ENCODE results near the gene PARP9. TPM values are rescaled to one million over a fixed set of nuclear protein-coding genes. Genes with fewer than 3 reads are reported as not detected.
"Not testable (repeated sequence)": the region's sequence is repeated elsewhere in the genome, so short reads cannot be mapped to it uniquely, and the experiment has no call there.

PARP9 gene
- total RNA-seq, 1 donor from 2014 or later = 45.0 TPM

DNA sequence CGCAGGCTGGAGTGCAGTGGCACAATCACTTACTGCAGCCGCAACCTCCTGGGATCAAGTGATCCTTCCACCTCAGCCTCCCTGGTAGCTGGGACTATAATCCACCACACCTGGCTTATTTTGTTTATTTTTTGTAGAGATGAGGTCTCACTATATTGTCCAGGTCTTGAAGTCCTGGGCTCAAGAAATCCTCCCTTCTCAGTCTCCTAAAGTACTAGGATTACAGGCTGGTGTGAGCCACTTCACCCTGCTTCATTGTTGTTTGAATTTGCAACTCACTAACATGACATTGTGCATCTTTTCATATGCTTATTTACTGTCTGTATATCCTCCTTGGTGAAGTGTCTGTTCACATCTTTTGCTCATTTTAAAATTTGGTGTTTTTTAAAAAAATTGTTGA, 23.5 kb upstream of the PARP9 start:
- no peak for DNase-seq (ENCODE audit: low spot score)
- no peak overlapping the region for H3K27ac Mint-ChIP-seq
- H3K4me3 Mint-ChIP-seq = no peak overlapping the region
- H3K36me3 Mint-ChIP-seq (ENCODE audit: low read depth) = peaks cover 27% of the 10 kb centered on the region
- peaks cover 20% of the 10 kb centered on the region for H3K9me3 Mint-ChIP-seq
- H3K27me3 Mint-ChIP-seq (ENCODE audit: insufficient read depth) = no peaks in the 10 kb centered on the region
- H3K4me1 Mint-ChIP-seq (ENCODE audit: low read depth) = peaks cover 22% of the 10 kb centered on the region
- intact Hi-C loops (cut with micrococcal nuclease) = no loop called here

DNA sequence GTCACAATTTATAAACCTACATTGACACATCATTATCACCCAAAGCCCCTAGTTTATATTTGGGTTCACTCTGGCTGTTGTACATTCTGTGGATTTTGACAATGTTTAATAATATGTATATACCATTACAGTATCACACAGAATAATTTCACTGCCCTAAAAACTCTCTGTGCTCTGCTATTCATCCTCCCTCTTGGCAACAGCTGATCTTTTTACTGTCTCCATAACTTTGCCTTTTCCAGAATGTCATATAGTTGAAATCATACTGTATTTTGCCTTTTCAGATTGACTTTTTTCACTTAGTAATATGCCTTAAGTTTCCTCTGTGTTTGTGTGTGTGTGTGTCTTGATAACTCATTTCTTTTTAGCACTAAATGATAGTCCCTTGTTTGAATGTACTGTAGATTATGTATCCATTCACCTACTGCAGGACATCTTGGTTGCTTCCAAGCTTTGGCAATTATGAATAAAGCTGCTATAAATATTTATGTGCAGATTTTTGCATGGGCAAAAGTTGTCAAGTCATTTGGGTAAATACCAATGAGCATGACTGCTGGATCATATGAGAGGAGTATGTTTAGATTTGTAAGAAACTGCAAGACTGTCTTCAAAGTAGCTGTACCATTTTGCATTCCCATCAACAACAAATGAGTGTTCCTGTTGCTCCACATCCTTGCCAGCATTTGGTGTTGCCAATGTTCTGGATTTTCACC, 22.8 kb upstream of the PARP9 start:
- Mint-ChIP-seq H3K27ac (no peak overlapping the region), H3K4me3 (no peak overlapping the region), H3K36me3 (ENCODE audit: low read depth) (peaks cover 34% of the 10 kb centered on the region), H3K27me3 (ENCODE audit: insufficient read depth) (no peaks in the 10 kb centered on the region), H3K9me3 (peaks cover 26% of the 10 kb centered on the region), H3K4me1 (ENCODE audit: low read depth) (peaks cover 22% of the 10 kb centered on the region)
- intact Hi-C loops (cut with micrococcal nuclease) = no loop called here
- DNase-seq (ENCODE audit: low spot score) = no peak

DNA sequence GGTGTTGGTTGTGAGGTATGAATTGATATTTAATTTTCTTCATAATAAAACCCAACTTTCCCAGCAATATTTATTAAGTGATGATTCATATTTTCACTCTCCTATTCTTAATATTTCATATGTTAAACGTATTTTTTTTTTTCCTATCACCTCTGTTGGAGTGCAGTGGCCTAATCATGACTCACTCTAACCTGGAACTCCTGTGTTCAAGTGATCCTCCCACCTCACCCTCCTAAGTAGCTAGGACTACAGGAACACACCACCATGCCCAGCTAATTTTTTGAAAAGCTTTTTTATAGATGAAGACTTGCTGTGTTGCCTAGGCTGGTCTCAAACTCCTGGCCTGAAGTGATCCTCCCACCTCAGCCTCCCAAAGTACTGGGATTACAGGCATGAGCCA, 22.0 kb upstream of the PARP9 start:
- H3K4me1 Mint-ChIP-seq (ENCODE audit: low read depth) = peaks cover 22% of the 10 kb centered on the region
- no peaks in the 10 kb centered on the region for H3K27me3 Mint-ChIP-seq (ENCODE audit: insufficient read depth)
- peaks cover 42% of the 10 kb centered on the region for H3K36me3 Mint-ChIP-seq (ENCODE audit: low read depth)
- no peak overlapping the region for H3K27ac Mint-ChIP-seq
- H3K4me3 Mint-ChIP-seq = no peak overlapping the region
- no peak for DNase-seq (ENCODE audit: low spot score)
- intact Hi-C loops (cut with micrococcal nuclease) = no loop called here
- H3K9me3 Mint-ChIP-seq = peaks cover 34% of the 10 kb centered on the region

DNA sequence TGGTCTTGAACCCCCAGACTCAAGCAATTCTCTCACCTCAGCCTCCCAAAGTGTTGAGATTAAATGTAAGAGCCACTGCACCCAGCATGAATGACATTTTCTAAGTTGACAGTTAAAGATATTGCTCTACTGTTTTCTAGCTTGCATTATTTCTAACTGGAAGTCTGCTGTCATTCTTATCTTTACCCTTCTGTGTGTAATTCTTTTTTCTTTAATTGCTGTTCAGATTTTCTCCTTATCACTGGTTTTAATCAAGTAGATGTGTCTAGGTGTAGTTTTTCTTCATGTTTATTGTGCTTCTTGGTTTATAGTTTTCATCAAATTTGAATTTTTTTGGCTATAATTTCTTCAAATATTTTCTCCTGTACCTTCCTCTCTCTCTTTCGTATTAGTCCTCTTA, 18.3 kb upstream of the PARP9 start:
- H3K9me3 Mint-ChIP-seq = peaks cover 38% of the 10 kb centered on the region
- intact Hi-C loops (cut with micrococcal nuclease) = no loop called here
- no peak for DNase-seq (ENCODE audit: low spot score)
- H3K27me3 Mint-ChIP-seq (ENCODE audit: insufficient read depth) = no peaks in the 10 kb centered on the region
- no peak overlapping the region for H3K27ac Mint-ChIP-seq
- peaks cover 47% of the 10 kb centered on the region for H3K36me3 Mint-ChIP-seq (ENCODE audit: low read depth)
- no peak overlapping the region for H3K4me3 Mint-ChIP-seq
- H3K4me1 Mint-ChIP-seq (ENCODE audit: low read depth) = peaks cover 42% of the 10 kb centered on the region

DNA sequence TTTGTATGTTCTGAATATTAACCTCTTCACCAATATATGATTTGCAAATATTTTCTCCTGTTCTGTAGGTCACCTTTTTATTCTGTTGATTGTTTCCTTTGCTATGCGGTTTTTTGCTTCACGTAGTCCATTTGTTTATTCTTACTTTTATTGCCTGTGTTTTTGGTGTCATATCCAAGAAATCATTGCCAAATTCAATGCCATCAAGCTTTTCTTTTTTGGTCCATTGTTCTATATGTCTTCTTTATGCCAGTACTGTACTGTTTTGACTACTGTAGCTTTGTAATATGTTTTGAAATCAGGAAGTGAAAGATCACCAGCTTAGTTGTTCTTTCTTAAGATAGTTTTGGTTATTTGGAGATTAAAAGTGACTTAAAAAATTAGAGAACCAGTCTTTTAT, 17.5 kb upstream of the PARP9 start:
- Mint-ChIP-seq H3K36me3 (ENCODE audit: low read depth) (peaks cover 45% of the 10 kb centered on the region), H3K27ac (no peak overlapping the region), H3K4me1 (ENCODE audit: low read depth) (peaks cover 48% of the 10 kb centered on the region), H3K27me3 (ENCODE audit: insufficient read depth) (no peaks in the 10 kb centered on the region), H3K4me3 (no peak overlapping the region), H3K9me3 (peaks cover 38% of the 10 kb centered on the region)
- intact Hi-C loops (cut with micrococcal nuclease) = no loop called here
- no peak for DNase-seq (ENCODE audit: low spot score)

DNA sequence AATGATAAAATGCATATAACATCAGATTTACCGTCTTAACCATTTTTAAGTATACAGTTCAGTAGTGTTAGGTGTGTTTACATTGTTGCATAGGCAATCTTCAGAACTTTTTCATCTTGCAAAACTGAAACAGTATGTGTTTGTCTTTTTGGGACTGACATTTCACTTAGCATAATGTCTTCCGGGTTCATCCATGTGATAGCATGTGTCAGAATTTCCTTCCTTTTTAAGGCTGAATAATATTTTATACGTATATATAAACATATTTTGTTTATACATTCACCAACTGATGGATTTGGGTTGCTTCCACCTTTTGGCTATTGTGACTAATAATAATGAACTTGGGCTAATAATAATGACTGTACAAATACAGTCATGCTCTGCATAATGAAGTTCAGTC, 16.4 kb upstream of the PARP9 start:
- Mint-ChIP-seq H3K27ac (no peak overlapping the region), H3K36me3 (ENCODE audit: low read depth) (peaks cover 42% of the 10 kb centered on the region), H3K9me3 (peaks cover 38% of the 10 kb centered on the region), H3K27me3 (ENCODE audit: insufficient read depth) (no peaks in the 10 kb centered on the region), H3K4me3 (no peak overlapping the region), H3K4me1 (ENCODE audit: low read depth) (peaks cover 51% of the 10 kb centered on the region)
- no peak for DNase-seq (ENCODE audit: low spot score)
- intact Hi-C loops (cut with micrococcal nuclease) = no loop called here

DNA sequence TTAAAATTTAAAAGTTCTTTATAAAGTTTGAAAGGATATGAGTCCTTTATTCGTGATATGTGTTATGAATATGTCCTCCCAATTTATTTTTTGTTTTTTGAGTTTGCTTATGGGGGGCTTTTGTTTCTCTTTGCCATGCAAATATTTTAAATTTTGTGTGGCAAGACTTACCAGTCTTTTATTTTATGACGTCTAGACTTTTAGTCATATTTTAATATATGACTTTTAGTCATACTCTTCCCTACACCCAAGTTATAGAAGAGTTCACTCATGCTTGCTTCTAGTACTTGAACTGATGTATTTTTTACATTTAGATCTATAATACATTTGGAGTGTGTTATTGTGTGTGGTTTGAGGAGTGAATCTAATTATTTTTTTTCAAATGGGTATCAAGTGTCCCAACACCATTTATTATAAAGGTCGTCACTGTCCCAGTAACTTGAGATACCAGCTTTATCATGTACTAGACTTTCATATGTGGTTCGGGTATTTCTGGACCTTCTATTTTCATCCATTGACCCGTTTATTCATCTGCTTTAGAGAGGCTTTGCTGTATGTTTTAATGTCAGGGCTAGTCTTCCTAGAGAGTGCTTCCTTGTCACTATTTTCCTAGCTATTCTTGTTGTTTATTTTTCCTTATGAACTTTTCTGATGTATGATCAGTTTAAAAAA, 14.1 kb upstream of the PARP9 start:
- peaks cover 53% of the 10 kb centered on the region for H3K4me1 Mint-ChIP-seq (ENCODE audit: low read depth)
- DNase-seq (ENCODE audit: low spot score) = no peak
- peak overlapping the region; percentile 99 for H3K4me3 Mint-ChIP-seq
- no peaks in the 10 kb centered on the region for H3K27me3 Mint-ChIP-seq (ENCODE audit: insufficient read depth)
- intact Hi-C loops (cut with micrococcal nuclease) = no loop called here
- H3K36me3 Mint-ChIP-seq (ENCODE audit: low read depth) = peaks cover 42% of the 10 kb centered on the region
- peak overlapping the region; percentile 98 for H3K27ac Mint-ChIP-seq
- H3K9me3 Mint-ChIP-seq = peaks cover 22% of the 10 kb centered on the region

DNA sequence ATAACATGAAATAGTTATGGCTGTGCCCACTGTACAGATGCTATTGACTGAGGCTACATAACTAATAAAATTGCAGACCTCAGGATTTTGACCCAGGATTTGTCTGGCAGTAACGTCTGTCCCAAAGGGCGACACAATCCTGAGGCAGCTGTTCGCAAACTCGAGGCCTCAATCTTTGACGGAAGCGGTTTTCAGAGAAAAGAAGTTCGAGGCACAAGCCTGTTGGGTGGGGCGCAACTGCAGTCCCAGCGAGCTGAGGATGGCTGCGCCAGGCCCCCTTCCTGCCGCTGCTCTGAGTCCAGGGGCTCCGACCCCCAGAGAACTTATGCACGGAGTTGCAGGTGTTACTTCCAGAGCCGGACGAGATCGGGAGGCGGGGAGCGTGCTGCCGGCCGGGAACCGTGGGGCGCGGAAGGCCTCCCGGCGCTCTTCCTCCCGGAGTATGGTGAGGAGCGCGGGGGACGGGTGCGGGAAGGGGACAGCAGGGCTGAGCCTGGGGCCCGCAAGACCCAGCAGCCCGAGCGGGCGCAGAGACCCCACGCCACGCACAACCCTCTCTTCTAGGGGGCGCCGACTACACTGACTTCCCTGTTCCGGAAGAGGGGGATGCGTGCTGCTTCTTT, 13.4 kb upstream of the PARP9 start, which contains the start of gene PARP15:
Gene PARP15, plus strand, starts transcription at position 242 of the 623 bp plus-strand sequence. Its CDS starts 18 bp downstream, at position 260.
- Mint-ChIP-seq H3K36me3 (ENCODE audit: low read depth) (peaks cover 44% of the 10 kb centered on the region), H3K27me3 (ENCODE audit: insufficient read depth) (no peaks in the 10 kb centered on the region), H3K4me1 (ENCODE audit: low read depth) (peaks cover 59% of the 10 kb centered on the region), H3K9me3 (peaks cover 18% of the 10 kb centered on the region), H3K27ac (peak within 1 kb of the TSS; percentile 98), H3K4me3 (peak within 1 kb of the TSS; percentile 99)
- intact Hi-C loops (cut with micrococcal nuclease) = loop anchor here (2.0 kb wide), 1 partner anchor 623 kb away; the partner anchor contains the start of gene SEC22A
- peak; percentile 35 for DNase-seq (ENCODE audit: low spot score)

DNA sequence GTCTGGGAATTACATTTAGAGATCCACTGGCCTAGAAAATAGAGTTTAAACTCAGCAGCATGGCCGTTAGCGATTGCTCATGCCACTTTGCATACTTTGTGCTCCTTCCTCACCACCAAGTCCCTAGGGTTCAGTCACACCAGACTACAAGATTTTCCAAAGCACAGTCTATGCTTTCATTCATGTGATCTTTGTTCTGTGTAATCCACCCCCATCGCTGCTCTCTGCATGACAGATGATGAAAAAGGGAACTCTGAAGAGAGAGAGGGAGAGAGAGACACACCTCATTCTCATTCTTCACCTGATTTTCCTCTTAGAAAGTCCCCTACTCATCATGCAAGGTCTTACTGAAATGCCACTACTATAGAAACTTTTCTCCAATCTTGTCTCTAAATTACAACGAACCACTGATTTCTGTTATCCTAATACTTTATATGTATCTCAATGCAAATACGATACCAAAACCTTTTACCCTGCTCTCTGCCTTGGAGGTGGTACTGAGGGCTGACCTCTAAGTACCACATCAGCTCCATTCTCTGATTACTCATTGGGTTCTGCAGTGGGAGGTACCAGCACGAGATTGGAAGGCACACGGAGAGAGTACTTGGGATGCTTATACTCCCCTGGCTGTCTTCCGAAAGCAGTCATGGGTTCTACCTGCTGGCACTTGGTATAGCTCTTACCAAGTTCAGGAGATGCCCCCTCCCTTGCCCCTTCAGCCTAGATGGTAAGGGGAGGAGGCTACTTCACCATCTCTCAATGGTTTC, 12.3 kb upstream of the PARP9 start:
- H3K27me3 Mint-ChIP-seq (ENCODE audit: insufficient read depth) = no peaks in the 10 kb centered on the region
- H3K9me3 Mint-ChIP-seq = peaks cover 6% of the 10 kb centered on the region
- intact Hi-C loops (cut with micrococcal nuclease) = loop anchor here (1.0 to 2.0 kb wide), 11 partner anchors 8 to 624 kb away; partner anchors contain the start of genes DTX3L, KPNA1, PARP9 and SEC22A
- H3K36me3 Mint-ChIP-seq (ENCODE audit: low read depth) = peaks cover 37% of the 10 kb centered on the region
- H3K4me3 Mint-ChIP-seq = peak overlapping the region; percentile 25
- H3K27ac Mint-ChIP-seq = peak overlapping the region; percentile 77
- DNase-seq (ENCODE audit: low spot score) = no peak
- peaks cover 59% of the 10 kb centered on the region for H3K4me1 Mint-ChIP-seq (ENCODE audit: low read depth)

DNA sequence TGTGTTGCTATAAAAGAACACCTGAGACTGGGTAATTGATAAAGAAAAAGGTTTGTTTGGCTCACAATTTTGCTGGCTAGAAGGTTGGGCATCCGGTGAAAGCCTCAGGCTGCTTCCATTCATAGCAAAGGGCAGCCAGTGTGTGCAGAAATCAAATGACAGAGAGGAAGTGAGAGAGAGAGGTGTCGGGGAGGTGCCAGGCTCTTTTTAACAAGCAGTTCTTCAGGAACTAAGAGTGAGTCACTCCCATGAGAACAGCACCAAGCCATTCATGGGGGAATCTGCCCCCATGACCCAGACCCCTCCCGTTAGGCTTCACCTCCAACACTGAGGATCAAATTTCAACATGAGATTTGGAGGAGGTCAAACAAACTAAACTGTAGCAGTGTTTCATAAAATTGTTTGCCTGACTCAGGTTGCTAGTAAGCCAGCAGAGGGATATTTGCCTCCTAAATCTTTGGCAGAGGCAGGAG, 8.9 kb upstream of the PARP9 start:
- peak; percentile 9 for DNase-seq (ENCODE audit: low spot score)
- Mint-ChIP-seq H3K4me3 (peak overlapping the region; percentile 31), H3K9me3 (no peaks in the 10 kb centered on the region), H3K4me1 (ENCODE audit: low read depth) (peaks cover 71% of the 10 kb centered on the region), H3K27ac (peak overlapping the region; percentile 85), H3K27me3 (ENCODE audit: insufficient read depth) (no peaks in the 10 kb centered on the region), H3K36me3 (ENCODE audit: low read depth) (peaks cover 58% of the 10 kb centered on the region)
- intact Hi-C loops (cut with micrococcal nuclease) = no loop called here

DNA sequence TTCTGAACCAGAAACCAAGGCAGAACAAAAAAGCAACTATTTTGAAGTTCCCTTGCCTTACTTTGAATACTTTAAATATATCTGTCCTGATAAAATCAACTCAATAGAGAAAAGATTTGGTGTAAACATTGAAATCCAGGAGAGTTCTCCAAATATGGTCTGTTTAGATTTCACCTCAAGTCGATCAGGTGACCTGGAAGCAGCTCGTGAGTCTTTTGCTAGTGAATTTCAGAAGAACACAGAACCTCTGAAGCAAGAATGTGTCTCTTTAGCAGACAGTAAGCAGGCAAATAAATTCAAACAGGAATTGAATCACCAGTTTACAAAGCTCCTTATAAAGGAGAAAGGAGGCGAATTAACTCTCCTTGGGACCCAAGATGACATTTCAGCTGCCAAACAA, 4.7 kb upstream of the PARP9 start:
- Mint-ChIP-seq H3K9me3 (no peaks in the 10 kb centered on the region), H3K27ac (peak overlapping the region; percentile 60), H3K4me3 (peak overlapping the region; percentile 27), H3K36me3 (ENCODE audit: low read depth) (peaks cover 68% of the 10 kb centered on the region), H3K27me3 (ENCODE audit: insufficient read depth) (no peaks in the 10 kb centered on the region), H3K4me1 (ENCODE audit: low read depth) (peaks cover 67% of the 10 kb centered on the region)
- intact Hi-C loops (cut with micrococcal nuclease) = loop anchor here (1.0 kb wide), 1 partner anchor 8 kb away; no protein-coding TSS in a partner anchor
- no peak for DNase-seq (ENCODE audit: low spot score)

DNA sequence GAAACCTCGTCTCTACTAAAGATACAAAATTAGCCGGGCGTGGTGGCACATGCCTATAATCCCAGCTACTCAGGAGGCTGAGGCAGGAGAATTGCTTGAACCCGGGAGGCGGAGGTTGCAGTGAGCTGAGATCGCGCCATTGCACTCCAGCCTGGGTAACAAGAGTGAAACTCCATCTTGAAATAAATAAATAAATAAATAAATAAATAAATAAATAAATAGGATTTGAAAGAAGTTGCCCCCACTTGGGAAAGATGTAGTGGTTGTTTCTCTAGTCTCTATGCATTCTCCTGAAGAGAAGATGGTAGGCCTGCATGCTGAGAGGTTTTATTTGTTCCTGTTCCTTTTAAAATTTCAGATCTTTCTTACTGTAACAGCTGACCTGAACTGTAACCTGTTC, 4.0 kb upstream of the PARP9 start:
- H3K4me1 Mint-ChIP-seq (ENCODE audit: low read depth) = peaks cover 65% of the 10 kb centered on the region
- peak overlapping the region; percentile 27 for H3K4me3 Mint-ChIP-seq
- H3K27ac Mint-ChIP-seq = peak overlapping the region; percentile 60
- not testable (repeated sequence) for H3K27me3 Mint-ChIP-seq (ENCODE audit: insufficient read depth); H3K9me3 Mint-ChIP-seq; DNase-seq (ENCODE audit: low spot score)
- intact Hi-C loops (cut with micrococcal nuclease) = loop anchor here (1.0 kb wide), 1 partner anchor 8 kb away; no protein-coding TSS in a partner anchor
- peaks cover 68% of the 10 kb centered on the region for H3K36me3 Mint-ChIP-seq (ENCODE audit: low read depth)
